GM21447 (cell line): ENCODE measurements around the gene ARHGAP42.
A peak's percentile ranks its signal among the peaks of the same experiment; 100 is the strongest.
"Not testable (repeated sequence)": the region's sequence is repeated elsewhere in the genome, so short reads cannot be mapped to it uniquely, and the experiment has no call there.

Experiments
- ATAC-seq: cut with Tn5 transposase; IDR thresholded peaks from one replicate; pipeline ENCODE4 v1.9.1; 2021; ENCODE audit not compliant: unreplicated experiment

ARHGAP42 gene

GRCh38 chr11:100719809-100720221 is 32.7 kb downstream of the ARHGAP42 start:
- ATAC-seq = no peak

DNA sequence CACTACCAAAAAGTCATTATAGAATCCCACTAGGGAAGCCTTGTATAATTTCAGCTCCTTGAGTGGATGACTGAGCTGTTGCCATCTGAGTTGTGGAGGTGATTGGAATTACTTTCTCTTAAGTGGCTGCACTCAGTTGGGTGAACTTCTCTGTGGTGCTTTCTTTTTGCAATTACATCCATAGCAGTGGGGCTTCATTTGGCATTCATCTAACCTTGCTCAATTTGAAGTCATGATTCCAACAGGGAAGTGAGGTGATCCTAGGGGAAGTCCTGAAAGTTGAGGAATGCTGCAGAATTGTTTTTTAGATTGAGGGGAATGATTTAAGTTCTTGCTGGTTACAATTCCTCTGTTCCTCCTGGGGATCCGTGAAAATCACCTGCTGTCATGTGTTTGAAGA is 39.6 kb downstream of the ARHGAP42 start:
- no peak for ATAC-seq

DNA sequence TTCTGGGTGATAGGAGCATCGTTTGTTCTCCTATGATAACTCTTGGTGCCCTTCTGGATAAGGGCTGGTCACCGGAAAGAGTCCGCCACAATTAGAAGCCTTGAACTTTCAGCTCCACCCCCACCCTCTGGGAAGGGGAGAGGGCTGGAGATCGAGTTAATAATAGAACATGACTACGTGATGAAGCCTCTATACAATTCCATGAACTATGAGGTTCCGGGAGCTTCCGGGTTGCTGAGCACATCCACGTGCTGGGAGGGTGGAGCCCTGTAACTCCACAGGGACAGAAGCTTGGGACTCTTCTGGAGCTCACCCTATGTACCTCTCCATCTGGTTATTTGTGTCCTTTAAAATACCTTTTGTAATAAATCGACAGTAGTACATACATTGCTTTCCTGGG is 40.3 kb downstream of the ARHGAP42 start:
- ATAC-seq = no peak

GRCh38 chr11:100730266-100730665 is 43.2 kb downstream of the ARHGAP42 start:
- no peak for ATAC-seq

DNA sequence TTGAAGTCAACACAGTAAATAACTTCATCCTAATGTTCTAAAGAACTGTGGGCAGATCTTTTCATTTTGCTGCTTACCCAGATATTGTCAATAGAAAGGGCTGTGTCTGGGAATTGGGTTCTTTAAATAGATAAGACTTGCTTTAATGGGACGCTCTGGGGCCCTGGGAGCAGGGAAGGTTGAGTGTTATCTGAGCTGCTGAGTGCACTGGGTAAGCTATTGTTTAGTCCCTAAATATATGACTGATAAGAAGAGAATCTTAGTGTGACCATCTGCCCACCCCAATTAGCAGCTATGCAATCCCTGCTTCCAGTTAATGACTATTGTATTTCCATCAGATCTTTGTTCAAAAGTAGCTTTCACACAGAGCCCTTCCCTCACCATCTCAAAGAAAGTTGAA is 44.4 kb downstream of the ARHGAP42 start:
- ATAC-seq = no peak

DNA sequence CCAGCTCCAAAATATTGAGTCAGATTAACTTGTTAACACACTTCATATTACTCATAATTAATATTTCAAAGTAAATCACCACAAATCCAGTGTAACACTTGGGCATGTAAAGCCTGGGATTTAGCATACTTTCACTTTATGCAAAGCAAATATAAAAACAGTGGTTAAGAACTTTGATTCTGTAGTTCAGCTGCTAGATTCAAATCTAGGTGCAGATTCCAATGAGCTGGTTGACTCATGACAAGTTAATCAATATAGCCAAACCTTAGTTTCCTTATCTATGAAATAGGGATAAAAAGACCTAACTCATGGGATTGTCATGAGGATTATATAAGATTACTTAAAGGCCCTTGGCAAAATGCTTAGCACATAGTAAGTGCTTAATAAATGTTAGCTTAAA is 45.9 kb downstream of the ARHGAP42 start:
- no peak for ATAC-seq

- peak; percentile 62 for ATAC-seq
Measured at GRCh38 chr11:100734743-100735527, 47.8 kb downstream of the ARHGAP42 start.

- ATAC-seq = no peak
Measured at GRCh38 chr11:100735949-100736675, 49.0 kb downstream of the ARHGAP42 start.

- ATAC-seq = no peak
Measured at GRCh38 chr11:100738701-100739270, 51.7 kb downstream of the ARHGAP42 start.

- no peak for ATAC-seq
Measured at GRCh38 chr11:100739666-100740065, 52.6 kb downstream of the ARHGAP42 start.

GRCh38 chr11:100740440-100740839 is 53.4 kb downstream of the ARHGAP42 start:
- no peak for ATAC-seq

GRCh38 chr11:100741866-100742625 is 55.0 kb downstream of the ARHGAP42 start:
- ATAC-seq = no peak

GRCh38 chr11:100746448-100746847 is 59.4 kb downstream of the ARHGAP42 start:
- no peak for ATAC-seq

DNA sequence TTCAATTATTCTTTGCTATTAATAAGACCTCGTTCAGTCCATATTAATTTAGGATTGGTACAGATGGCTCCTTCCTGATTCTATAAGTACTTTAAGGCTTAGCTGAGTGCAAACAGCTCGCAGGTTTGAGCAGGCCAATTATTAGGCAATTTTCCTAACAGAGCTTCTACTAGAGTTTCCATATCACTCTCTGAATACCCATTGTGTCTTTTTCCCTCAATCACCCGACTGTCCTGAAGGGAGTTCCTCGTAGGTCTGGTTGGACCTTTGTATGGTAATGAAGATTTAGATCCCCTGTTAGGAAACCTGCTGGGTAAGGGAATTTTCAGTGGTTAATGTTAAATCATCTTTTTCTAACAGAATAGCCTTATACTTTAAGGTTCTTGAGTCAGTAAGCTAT is 61.1 kb downstream of the ARHGAP42 start:
- no peak for ATAC-seq

- not testable (repeated sequence) for ATAC-seq
Measured at GRCh38 chr11:100749887-100750565, 62.9 kb downstream of the ARHGAP42 start.

GRCh38 chr11:100750566-100750891 is 63.4 kb downstream of the ARHGAP42 start:
- not testable (repeated sequence) for ATAC-seq

- no peak for ATAC-seq
Measured at GRCh38 chr11:100752371-100753171, 65.5 kb downstream of the ARHGAP42 start.

DNA sequence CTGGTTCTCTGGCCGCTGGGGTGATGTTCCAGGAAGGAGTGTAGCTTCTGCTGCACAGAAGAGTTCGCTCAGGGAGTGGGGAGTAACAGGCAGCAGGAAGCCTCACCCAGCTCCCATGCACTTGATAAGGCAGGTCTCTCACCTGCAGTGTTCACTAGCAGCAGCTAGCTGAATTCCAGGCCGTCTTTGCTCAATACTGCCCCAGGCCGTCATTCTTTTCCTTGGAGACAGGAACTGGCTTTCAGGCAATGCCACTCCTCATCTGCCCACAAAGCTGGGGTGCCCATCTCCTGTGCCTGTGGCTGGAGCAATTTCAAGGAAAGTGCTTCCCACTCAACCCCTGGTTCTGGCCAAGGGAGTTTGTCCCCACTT is 66.1 kb downstream of the ARHGAP42 start:
- ATAC-seq = no peak

GRCh38 chr11:100753571-100753970 is 66.5 kb downstream of the ARHGAP42 start:
- no peak for ATAC-seq

GRCh38 chr11:100756559-100756958 is 69.5 kb downstream of the ARHGAP42 start:
- no peak for ATAC-seq
